Measurements from ENCODE around the gene NEUROD6. TPM values are rescaled to one million over a fixed set of nuclear protein-coding genes. Genes with fewer than 3 reads are reported as not detected.

NEUROD6 gene
- total RNA-seq (ENCODE audit: low replicate concordance), result not detected in 2 replicates

DNA sequence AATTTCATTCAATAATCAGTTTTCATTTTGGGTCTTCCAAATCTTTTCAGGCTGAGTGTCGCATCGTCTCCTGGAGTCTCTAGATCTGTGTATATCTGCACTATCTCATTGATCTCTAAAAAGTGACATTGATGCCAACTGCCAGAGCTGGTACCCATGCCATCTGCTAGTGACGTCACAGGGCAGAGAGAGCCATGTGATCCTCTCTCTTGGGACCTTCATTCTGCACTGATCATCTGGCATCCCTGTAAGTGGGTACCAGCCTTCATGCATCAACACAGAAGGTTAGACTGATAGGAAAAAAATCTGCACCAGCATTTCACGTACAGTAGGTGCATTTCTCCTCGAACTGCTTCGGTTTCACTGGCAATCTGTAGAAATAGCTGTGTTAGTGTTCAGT is at the start of gene NEUROD6:
Gene NEUROD6, minus strand, starts transcription at position 124 of the 400 bp plus-strand sequence. CDS start 1,458 bp downstream, outside the sequence.

Other genes with a start within 250 kb of the NEUROD6 start
- not detected in 2 replicates for gene ITPRID1, start 173.4 kb upstream of the NEUROD6 start, total RNA-seq (ENCODE audit: low replicate concordance)

Measured in smooth muscle cell of the coronary artery (primary cell).